WTC11 (cell line): ENCODE results near the gene GGT1. TPM values are rescaled to one million over a fixed set of nuclear protein-coding genes. Genes with fewer than 3 reads are reported as not detected.
A peak's percentile ranks its signal among the peaks of the same experiment; 100 is the strongest.

Experiments
- ATAC-seq: fragments of 200-7000 bp; cut with Tn5 transposase; 2 replicates; pipeline ENCODE4 v1.10.0; 2021; ENCODE audit warnings: mild to moderate bottlenecking, moderate library complexity
- CTCF ChIA-PET: fragments of 300-600 bp; sonication (Branson Sonifier 250); formaldehyde crosslinking; loops from one replicate; lab custom pipeline; 2021; ENCODE audit warnings: antibody characterized with exemption; lab: Charles Lee
- POLR2A ChIA-PET: fragments of 350-600 bp; sonication (Branson Sonifier 250); formaldehyde crosslinking; loops from one replicate; lab custom pipeline; 2021; ENCODE audit warnings: antibody characterized with exemption; lab: Charles Lee
- DNase-seq: peaks from one replicate; pipeline ENCODE4 v3.0.0; 2021; ENCODE audit warnings: low spot score
- H3K27ac Mint-ChIP-seq: 2 replicates; pipeline ENCODE4 v1.8.0; 2021; ENCODE audit warnings: mixed read lengths
- H3K27me3 Mint-ChIP-seq: 2 replicates; pipeline ENCODE4 v1.8.0; 2021; ENCODE audit warnings: low read depth, mild to moderate bottlenecking, moderate library complexity, mixed read lengths
- H3K36me3 Mint-ChIP-seq: 2 replicates; pipeline ENCODE4 v1.8.0; 2021; ENCODE audit warnings: mixed read lengths
- H3K4me1 Mint-ChIP-seq: 2 replicates; pipeline ENCODE4 v1.8.0; 2022; ENCODE audit warnings: mixed read lengths
- H3K4me3 Mint-ChIP-seq: 2 replicates; pipeline ENCODE4 v1.8.0; 2021; ENCODE audit warnings: mild to moderate bottlenecking, moderate library complexity, mixed read lengths
- H3K9me3 Mint-ChIP-seq: 2 replicates; pipeline ENCODE4 v1.8.0; 2021; ENCODE audit warnings: mixed read lengths
- AFF4 ChIP-seq: sonication (generic); formaldehyde crosslinking; IDR thresholded peaks from 2 replicates; pipeline ENCODE4 v1.8.1; 2023; ENCODE audit warnings: mild to moderate bottlenecking, missing genetic modification reagents, borderline replicate concordance
- E2F5 ChIP-seq: sonication (generic); formaldehyde crosslinking; IDR thresholded peaks from 2 replicates; pipeline ENCODE4 v1.8.1; 2022; ENCODE audit warnings: mild to moderate bottlenecking, moderate library complexity, missing genetic modification reagents
- HMGA2 ChIP-seq: fragments of 250-450 bp; sonication (Bioruptor Pico); IDR thresholded peaks from 2 replicates; pipeline ENCODE4 v1.4.0; 2021; ENCODE audit warnings: mild to moderate bottlenecking, moderate library complexity
- NFE2L1 ChIP-seq: sonication (generic); formaldehyde crosslinking; IDR thresholded peaks from 2 replicates; pipeline ENCODE4 v1.8.1; 2023; ENCODE audit warnings: missing genetic modification reagents
- SMAD3 ChIP-seq: sonication (generic); formaldehyde crosslinking; IDR thresholded peaks from 2 replicates; pipeline ENCODE4 v1.8.0; 2022; ENCODE audit warnings: missing genetic modification reagents, mild to moderate bottlenecking, borderline replicate concordance
- ZNF232 ChIP-seq: sonication (generic); formaldehyde crosslinking; IDR thresholded peaks from 2 replicates; pipeline ENCODE4 v1.8.0; 2022; ENCODE audit warnings: mild to moderate bottlenecking, missing genetic modification reagents
- ZNF263 ChIP-seq: sonication (generic); formaldehyde crosslinking; IDR thresholded peaks from 2 replicates; pipeline ENCODE4 v1.8.1; 2022; ENCODE audit warnings: low read depth, mild to moderate bottlenecking, moderate library complexity, missing genetic modification reagents
- ZNF317 ChIP-seq: sonication (generic); formaldehyde crosslinking; IDR thresholded peaks from 2 replicates; pipeline ENCODE4 v1.8.1; 2023; ENCODE audit warnings: low read depth, mild to moderate bottlenecking, moderate library complexity, missing genetic modification reagents, borderline replicate concordance
- ZSCAN18 ChIP-seq: fragments of 250-450 bp; sonication (Bioruptor Pico); IDR thresholded peaks from 2 replicates; pipeline ENCODE4 v2.1.2; 2022; ENCODE audit warnings: mild to moderate bottlenecking, moderate library complexity
- total RNA-seq: library from RNA; stranded (reverse); gene quantifications from 3 replicates; pipeline ENCODE4 v1.2.3, GENCODE V29; 2021
- TF ChIP-seq, protein P1 (sequence below): fragments of 250-450 bp; sonication (Bioruptor Pico); IDR thresholded peaks from 2 replicates; pipeline ENCODE4 v1.9.0; 2021; ENCODE audit warnings: mild to moderate bottlenecking
- TF ChIP-seq, protein P2 (sequence below): fragments of 200-600 bp; IDR thresholded peaks from 2 replicates; pipeline ENCODE4 v1.8.0; 2022; ENCODE audit warnings: antibody characterized with exemption
- TF ChIP-seq, protein P3 (sequence below): sonication (generic); formaldehyde crosslinking; IDR thresholded peaks from 2 replicates; pipeline ENCODE4 v1.8.0; 2022; ENCODE audit warnings: mild to moderate bottlenecking, missing genetic modification reagents
- TF ChIP-seq, protein P4 (sequence below): sonication (generic); formaldehyde crosslinking; IDR thresholded peaks from 2 replicates; pipeline ENCODE4 v1.8.1; 2022; ENCODE audit warnings: mild to moderate bottlenecking, missing genetic modification reagents, moderate library complexity, borderline replicate concordance
- TF ChIP-seq, protein P5 (sequence below): sonication (generic); formaldehyde crosslinking; IDR thresholded peaks from 2 replicates; pipeline ENCODE4 v1.8.0; 2022; ENCODE audit warnings: missing genetic modification reagents
- TF ChIP-seq, protein P6 (sequence below): sonication (generic); formaldehyde crosslinking; IDR thresholded peaks from 2 replicates; pipeline ENCODE4 v1.8.0; 2022; ENCODE audit warnings: mild to moderate bottlenecking, missing genetic modification reagents

GGT1 gene
- total RNA-seq, 1 experiment from 2014 or later: 33.7 TPM

DNA sequence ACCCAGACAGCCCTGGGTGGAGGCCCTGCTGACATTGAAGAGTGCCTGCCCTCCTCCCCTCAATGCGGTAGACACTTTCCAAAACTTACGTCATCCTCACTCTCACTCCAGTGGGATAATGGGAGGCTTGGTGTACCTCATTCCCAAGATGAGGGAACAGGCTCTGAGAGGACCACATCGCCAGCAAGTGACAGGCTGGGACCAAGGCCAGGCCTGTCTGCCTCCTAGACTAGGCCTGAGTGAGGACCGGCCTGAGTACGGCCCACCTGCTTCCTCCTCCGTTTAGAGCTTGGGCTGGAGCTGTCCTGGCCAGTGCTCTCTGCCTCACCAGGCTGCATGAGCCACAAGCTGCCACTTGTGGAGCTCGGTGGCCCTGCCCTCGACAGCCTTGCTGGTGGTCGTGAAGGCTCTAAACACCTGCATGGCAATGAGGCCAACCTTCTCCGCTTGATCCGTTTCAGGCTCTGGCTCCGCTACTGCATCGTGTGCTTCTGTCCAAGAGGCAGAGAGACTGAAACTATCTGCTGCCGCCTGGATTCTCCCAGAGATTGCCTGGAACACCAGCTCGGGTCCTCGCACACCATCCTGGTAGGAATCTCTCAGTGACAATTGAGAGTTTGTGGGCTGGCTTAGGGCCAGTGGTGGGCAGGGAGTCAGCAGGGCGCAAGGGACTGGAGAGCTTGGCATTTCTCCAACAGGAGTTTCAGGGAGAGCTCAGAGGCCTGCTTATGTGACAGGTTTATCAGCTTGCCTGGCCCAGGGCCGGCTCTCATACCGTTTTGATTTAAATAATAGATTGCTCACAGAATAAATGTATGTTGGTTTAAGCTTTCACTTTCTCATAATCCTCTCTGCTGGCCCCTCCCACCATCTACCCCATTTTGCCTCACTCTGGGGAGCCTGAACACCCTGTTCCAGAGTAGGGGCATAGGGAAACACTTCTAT, 19.5 kb upstream of the GGT1 start:
- Mint-ChIP-seq H3K27me3 (no peaks in the 10 kb centered on the region), H3K36me3 (no peaks in the 10 kb centered on the region), H3K27ac (peak overlapping the region; percentile 76; the same call in 1 of the 2 replicates), H3K9me3 (no peaks in the 10 kb centered on the region), H3K4me1 (no peaks in the 10 kb centered on the region), H3K4me3 (no peak overlapping the region)
- no peak for ATAC-seq
- no peak for DNase-seq
- ChIA-PET POLR2A (interaction anchor here (0.7 to 1.3 kb wide), 2 partner anchors 10 to 17 kb away, joined by 3 to 4 read pairs; partner anchors contain the start of gene LRRC75B), CTCF (interaction anchor here (0.9 to 1.2 kb wide), 3 partner anchors 10 to 219 kb away, joined by 3 read pairs; partner anchors contain the start of gene LRRC75B)
- TF ChIP-seq, protein P1, sequence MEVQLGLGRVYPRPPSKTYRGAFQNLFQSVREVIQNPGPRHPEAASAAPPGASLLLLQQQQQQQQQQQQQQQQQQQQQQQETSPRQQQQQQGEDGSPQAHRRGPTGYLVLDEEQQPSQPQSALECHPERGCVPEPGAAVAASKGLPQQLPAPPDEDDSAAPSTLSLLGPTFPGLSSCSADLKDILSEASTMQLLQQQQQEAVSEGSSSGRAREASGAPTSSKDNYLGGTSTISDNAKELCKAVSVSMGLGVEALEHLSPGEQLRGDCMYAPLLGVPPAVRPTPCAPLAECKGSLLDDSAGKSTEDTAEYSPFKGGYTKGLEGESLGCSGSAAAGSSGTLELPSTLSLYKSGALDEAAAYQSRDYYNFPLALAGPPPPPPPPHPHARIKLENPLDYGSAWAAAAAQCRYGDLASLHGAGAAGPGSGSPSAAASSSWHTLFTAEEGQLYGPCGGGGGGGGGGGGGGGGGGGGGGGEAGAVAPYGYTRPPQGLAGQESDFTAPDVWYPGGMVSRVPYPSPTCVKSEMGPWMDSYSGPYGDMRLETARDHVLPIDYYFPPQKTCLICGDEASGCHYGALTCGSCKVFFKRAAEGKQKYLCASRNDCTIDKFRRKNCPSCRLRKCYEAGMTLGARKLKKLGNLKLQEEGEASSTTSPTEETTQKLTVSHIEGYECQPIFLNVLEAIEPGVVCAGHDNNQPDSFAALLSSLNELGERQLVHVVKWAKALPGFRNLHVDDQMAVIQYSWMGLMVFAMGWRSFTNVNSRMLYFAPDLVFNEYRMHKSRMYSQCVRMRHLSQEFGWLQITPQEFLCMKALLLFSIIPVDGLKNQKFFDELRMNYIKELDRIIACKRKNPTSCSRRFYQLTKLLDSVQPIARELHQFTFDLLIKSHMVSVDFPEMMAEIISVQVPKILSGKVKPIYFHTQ (CRISPR knock-in tag): no peak
- TF ChIP-seq ZSCAN18 (CRISPR knock-in tag): no peak
- no peak for TF ChIP-seq SMAD3
- TF ChIP-seq, protein P2, sequence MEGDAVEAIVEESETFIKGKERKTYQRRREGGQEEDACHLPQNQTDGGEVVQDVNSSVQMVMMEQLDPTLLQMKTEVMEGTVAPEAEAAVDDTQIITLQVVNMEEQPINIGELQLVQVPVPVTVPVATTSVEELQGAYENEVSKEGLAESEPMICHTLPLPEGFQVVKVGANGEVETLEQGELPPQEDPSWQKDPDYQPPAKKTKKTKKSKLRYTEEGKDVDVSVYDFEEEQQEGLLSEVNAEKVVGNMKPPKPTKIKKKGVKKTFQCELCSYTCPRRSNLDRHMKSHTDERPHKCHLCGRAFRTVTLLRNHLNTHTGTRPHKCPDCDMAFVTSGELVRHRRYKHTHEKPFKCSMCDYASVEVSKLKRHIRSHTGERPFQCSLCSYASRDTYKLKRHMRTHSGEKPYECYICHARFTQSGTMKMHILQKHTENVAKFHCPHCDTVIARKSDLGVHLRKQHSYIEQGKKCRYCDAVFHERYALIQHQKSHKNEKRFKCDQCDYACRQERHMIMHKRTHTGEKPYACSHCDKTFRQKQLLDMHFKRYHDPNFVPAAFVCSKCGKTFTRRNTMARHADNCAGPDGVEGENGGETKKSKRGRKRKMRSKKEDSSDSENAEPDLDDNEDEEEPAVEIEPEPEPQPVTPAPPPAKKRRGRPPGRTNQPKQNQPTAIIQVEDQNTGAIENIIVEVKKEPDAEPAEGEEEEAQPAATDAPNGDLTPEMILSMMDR: no peak
- no peak for TF ChIP-seq ZNF317
- no peak for TF ChIP-seq ZNF232
- no peak for TF ChIP-seq ZNF263
- TF ChIP-seq NFE2L1: no peak
- TF ChIP-seq, protein P3, sequence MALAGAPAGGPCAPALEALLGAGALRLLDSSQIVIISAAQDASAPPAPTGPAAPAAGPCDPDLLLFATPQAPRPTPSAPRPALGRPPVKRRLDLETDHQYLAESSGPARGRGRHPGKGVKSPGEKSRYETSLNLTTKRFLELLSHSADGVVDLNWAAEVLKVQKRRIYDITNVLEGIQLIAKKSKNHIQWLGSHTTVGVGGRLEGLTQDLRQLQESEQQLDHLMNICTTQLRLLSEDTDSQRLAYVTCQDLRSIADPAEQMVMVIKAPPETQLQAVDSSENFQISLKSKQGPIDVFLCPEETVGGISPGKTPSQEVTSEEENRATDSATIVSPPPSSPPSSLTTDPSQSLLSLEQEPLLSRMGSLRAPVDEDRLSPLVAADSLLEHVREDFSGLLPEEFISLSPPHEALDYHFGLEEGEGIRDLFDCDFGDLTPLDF (CRISPR knock-in tag): no peak
- TF ChIP-seq E2F5 (CRISPR knock-in tag): no peak
- TF ChIP-seq, protein P4, sequence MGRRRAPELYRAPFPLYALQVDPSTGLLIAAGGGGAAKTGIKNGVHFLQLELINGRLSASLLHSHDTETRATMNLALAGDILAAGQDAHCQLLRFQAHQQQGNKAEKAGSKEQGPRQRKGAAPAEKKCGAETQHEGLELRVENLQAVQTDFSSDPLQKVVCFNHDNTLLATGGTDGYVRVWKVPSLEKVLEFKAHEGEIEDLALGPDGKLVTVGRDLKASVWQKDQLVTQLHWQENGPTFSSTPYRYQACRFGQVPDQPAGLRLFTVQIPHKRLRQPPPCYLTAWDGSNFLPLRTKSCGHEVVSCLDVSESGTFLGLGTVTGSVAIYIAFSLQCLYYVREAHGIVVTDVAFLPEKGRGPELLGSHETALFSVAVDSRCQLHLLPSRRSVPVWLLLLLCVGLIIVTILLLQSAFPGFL (CRISPR knock-in tag): no peak
- TF ChIP-seq HMGA2 (CRISPR knock-in tag): no peak
- TF ChIP-seq AFF4 (CRISPR knock-in tag): no peak
- TF ChIP-seq, protein P5, sequence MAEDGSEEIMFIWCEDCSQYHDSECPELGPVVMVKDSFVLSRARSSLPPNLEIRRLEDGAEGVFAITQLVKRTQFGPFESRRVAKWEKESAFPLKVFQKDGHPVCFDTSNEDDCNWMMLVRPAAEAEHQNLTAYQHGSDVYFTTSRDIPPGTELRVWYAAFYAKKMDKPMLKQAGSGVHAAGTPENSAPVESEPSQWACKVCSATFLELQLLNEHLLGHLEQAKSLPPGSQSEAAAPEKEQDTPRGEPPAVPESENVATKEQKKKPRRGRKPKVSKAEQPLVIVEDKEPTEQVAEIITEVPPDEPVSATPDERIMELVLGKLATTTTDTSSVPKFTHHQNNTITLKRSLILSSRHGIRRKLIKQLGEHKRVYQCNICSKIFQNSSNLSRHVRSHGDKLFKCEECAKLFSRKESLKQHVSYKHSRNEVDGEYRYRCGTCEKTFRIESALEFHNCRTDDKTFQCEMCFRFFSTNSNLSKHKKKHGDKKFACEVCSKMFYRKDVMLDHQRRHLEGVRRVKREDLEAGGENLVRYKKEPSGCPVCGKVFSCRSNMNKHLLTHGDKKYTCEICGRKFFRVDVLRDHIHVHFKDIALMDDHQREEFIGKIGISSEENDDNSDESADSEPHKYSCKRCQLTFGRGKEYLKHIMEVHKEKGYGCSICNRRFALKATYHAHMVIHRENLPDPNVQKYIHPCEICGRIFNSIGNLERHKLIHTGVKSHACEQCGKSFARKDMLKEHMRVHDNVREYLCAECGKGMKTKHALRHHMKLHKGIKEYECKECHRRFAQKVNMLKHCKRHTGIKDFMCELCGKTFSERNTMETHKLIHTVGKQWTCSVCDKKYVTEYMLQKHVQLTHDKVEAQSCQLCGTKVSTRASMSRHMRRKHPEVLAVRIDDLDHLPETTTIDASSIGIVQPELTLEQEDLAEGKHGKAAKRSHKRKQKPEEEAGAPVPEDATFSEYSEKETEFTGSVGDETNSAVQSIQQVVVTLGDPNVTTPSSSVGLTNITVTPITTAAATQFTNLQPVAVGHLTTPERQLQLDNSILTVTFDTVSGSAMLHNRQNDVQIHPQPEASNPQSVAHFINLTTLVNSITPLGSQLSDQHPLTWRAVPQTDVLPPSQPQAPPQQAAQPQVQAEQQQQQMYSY (CRISPR knock-in tag): no peak
- TF ChIP-seq, protein P6, sequence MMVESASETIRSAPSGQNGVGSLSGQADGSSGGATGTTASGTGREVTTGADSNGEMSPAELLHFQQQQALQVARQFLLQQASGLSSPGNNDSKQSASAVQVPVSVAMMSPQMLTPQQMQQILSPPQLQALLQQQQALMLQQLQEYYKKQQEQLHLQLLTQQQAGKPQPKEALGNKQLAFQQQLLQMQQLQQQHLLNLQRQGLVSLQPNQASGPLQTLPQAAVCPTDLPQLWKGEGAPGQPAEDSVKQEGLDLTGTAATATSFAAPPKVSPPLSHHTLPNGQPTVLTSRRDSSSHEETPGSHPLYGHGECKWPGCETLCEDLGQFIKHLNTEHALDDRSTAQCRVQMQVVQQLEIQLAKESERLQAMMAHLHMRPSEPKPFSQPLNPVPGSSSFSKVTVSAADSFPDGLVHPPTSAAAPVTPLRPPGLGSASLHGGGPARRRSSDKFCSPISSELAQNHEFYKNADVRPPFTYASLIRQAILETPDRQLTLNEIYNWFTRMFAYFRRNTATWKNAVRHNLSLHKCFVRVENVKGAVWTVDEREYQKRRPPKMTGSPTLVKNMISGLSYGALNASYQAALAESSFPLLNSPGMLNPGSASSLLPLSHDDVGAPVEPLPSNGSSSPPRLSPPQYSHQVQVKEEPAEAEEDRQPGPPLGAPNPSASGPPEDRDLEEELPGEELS (CRISPR knock-in tag): no peak
